H1 (cell line): Measurements from ENCODE around the gene COMT. TPM values are rescaled to one million over a fixed set of nuclear protein-coding genes. Genes with fewer than 3 reads are reported as not detected.

Experiments used
- JUN ChIP-seq: IDR thresholded peaks from 2 replicates; pipeline ENCODE4 v1.6.1; 2011; ENCODE audit warnings: low read depth, mild to moderate bottlenecking, improper control_type of control experiment, low read length
- POLR2A ChIP-seq, 2 experiments: IDR thresholded peaks; 1 replicate in 1 of 2; 2 replicates in 1 of 2; pipeline ENCODE4 v1.6.1; 2011; ENCODE audit warnings: low read depth in 2 of 2, low read length in 2 of 2, mild to moderate bottlenecking in 2 of 2; ENCODE audit errors: control extremely low read depth in 1 of 2
- RAD21 ChIP-seq, 2 experiments: IDR thresholded peaks in 1 of 2; conservative IDR thresholded peaks in 1 of 2; 2 replicates each; pipeline ENCODE4 v1.6.1; 2011; ENCODE audit warnings: low read depth in 2 of 2, low read length in 2 of 2, improper control_type of control experiment in 1 of 2, inconsistent platforms in 1 of 2, mild to moderate bottlenecking in 1 of 2, moderate library complexity in 1 of 2
- SUZ12 ChIP-seq: fragments of 200-600 bp; sonication (generic); IDR thresholded peaks from 2 replicates; pipeline ENCODE4 v1.6.1; 2012; ENCODE audit warnings: mild to moderate bottlenecking, inconsistent platforms, low read length, moderate library complexity, mixed read lengths
- ZNF274 ChIP-seq: IDR thresholded peaks from 2 replicates; pipeline ENCODE4 v1.7.0; 2012; ENCODE audit warnings: low read length, borderline replicate concordance; ENCODE audit errors: extremely low read depth
- polyA plus RNA-seq, 7 experiments: library from polyadenylated mRNA; depleted of rRNA in 3 of 7; stranded (reverse) in 5 of 7; unstranded in 2 of 7; fragments of >200 nt in 5 of 7; fragments of 200-250 nt in 2 of 7; gene quantifications; 1 replicate in 5 of 7; 2 replicates in 1 of 7; 4 replicates in 1 of 7; pipeline versions ENCODE4 v1.2.1 to v1.2.3, GENCODE V29; 2011 to 2013; ENCODE audit warnings: missing spikeins in 2 of 7, mixed read lengths in 2 of 7
- total RNA-seq: library from RNA; stranded (reverse); fragmentation: NEBNext Ultra II Directional; extraction: Animal tissue kit (Norgen Biotek cat#: 25700); gene quantifications from 2 replicates; pipeline ENCODE4 v1.2.1, GENCODE V29; 2021
- TF ChIP-seq, protein P1 (sequence below): fragments of 300-600 bp; sonication (generic); IDR thresholded peaks from 2 replicates; pipeline ENCODE4 v1.7.1; 2012; ENCODE audit warnings: low read length, moderate library complexity, mild to moderate bottlenecking, inconsistent platforms; ENCODE audit not compliant: insufficient replicate concordance
- TF ChIP-seq, protein P2 (sequence below): IDR thresholded peaks from 2 replicates; pipeline ENCODE4 v1.6.1; 2012; ENCODE audit warnings: low read length, inconsistent platforms

The COMT gene
- total and polyA plus RNA-seq, 2 of the 8 experiments (the other 6 are each of a cell fraction or from before 2014, with no cell fraction given) = 15.2 to 33.7 TPM

DNA sequence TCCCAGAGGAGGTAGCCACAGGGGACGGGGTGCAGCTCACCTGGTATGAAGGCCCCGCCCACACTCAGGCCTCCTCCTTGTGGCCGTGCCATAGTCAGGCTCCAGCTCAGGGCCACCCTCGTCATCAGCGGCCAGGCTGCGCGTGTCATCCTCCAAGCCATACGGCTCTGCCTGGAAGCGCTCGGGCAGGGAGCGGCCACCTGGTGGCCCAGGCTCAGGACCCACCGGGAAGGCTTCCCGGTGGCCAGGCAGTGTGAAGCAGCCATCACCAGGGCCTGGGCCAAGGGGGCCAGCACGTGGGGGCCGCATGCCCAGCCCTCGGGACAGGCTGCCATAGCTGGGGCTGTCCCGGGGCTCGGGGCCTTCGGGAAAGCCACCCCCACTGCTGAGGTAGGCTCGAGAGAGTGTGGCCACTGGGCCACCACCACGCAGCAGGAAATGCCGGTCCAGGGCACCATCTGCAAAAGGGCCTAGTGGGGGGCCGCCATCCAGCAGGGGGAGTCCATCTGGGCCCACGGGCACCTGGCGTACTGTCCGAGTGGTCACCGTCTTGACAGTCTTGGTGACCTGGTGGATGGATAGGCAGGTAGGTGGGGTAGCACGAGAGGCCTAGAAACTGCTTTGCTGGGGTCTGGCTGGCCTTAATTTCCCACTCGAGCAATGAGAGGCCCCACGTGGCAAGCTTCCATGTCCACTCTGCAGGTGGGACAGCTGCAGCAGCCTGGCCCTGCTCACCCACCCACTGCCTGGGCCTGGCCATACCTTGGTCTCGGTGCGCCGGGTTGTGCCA, 39.8 kb downstream of the COMT start (continued):
- TF ChIP-seq JUN = no peak
- TF ChIP-seq, protein P1, sequence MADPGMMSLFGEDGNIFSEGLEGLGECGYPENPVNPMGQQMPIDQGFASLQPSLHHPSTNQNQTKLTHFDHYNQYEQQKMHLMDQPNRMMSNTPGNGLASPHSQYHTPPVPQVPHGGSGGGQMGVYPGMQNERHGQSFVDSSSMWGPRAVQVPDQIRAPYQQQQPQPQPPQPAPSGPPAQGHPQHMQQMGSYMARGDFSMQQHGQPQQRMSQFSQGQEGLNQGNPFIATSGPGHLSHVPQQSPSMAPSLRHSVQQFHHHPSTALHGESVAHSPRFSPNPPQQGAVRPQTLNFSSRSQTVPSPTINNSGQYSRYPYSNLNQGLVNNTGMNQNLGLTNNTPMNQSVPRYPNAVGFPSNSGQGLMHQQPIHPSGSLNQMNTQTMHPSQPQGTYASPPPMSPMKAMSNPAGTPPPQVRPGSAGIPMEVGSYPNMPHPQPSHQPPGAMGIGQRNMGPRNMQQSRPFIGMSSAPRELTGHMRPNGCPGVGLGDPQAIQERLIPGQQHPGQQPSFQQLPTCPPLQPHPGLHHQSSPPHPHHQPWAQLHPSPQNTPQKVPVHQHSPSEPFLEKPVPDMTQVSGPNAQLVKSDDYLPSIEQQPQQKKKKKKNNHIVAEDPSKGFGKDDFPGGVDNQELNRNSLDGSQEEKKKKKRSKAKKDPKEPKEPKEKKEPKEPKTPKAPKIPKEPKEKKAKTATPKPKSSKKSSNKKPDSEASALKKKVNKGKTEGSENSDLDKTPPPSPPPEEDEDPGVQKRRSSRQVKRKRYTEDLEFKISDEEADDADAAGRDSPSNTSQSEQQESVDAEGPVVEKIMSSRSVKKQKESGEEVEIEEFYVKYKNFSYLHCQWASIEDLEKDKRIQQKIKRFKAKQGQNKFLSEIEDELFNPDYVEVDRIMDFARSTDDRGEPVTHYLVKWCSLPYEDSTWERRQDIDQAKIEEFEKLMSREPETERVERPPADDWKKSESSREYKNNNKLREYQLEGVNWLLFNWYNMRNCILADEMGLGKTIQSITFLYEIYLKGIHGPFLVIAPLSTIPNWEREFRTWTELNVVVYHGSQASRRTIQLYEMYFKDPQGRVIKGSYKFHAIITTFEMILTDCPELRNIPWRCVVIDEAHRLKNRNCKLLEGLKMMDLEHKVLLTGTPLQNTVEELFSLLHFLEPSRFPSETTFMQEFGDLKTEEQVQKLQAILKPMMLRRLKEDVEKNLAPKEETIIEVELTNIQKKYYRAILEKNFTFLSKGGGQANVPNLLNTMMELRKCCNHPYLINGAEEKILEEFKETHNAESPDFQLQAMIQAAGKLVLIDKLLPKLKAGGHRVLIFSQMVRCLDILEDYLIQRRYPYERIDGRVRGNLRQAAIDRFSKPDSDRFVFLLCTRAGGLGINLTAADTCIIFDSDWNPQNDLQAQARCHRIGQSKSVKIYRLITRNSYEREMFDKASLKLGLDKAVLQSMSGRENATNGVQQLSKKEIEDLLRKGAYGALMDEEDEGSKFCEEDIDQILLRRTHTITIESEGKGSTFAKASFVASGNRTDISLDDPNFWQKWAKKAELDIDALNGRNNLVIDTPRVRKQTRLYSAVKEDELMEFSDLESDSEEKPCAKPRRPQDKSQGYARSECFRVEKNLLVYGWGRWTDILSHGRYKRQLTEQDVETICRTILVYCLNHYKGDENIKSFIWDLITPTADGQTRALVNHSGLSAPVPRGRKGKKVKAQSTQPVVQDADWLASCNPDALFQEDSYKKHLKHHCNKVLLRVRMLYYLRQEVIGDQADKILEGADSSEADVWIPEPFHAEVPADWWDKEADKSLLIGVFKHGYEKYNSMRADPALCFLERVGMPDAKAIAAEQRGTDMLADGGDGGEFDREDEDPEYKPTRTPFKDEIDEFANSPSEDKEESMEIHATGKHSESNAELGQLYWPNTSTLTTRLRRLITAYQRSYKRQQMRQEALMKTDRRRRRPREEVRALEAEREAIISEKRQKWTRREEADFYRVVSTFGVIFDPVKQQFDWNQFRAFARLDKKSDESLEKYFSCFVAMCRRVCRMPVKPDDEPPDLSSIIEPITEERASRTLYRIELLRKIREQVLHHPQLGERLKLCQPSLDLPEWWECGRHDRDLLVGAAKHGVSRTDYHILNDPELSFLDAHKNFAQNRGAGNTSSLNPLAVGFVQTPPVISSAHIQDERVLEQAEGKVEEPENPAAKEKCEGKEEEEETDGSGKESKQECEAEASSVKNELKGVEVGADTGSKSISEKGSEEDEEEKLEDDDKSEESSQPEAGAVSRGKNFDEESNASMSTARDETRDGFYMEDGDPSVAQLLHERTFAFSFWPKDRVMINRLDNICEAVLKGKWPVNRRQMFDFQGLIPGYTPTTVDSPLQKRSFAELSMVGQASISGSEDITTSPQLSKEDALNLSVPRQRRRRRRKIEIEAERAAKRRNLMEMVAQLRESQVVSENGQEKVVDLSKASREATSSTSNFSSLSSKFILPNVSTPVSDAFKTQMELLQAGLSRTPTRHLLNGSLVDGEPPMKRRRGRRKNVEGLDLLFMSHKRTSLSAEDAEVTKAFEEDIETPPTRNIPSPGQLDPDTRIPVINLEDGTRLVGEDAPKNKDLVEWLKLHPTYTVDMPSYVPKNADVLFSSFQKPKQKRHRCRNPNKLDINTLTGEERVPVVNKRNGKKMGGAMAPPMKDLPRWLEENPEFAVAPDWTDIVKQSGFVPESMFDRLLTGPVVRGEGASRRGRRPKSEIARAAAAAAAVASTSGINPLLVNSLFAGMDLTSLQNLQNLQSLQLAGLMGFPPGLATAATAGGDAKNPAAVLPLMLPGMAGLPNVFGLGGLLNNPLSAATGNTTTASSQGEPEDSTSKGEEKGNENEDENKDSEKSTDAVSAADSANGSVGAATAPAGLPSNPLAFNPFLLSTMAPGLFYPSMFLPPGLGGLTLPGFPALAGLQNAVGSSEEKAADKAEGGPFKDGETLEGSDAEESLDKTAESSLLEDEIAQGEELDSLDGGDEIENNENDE = no peak
- TF ChIP-seq RAD21 (IDR thresholded peaks at IDR 0.05 in 1 of 2, conservative IDR thresholded peaks at IDR 0.05 in 1 of 2; ENCODE audit: low read depth in 2 of 2, low read length in 2 of 2) = no peak
- no peak for TF ChIP-seq POLR2A (IDR thresholded peaks at IDR 0.05; ENCODE audit: control extremely low read depth in 1 of 2, low read depth in 2 of 2, low read length in 2 of 2)
- TF ChIP-seq SUZ12 = no peak
- no peak for TF ChIP-seq ZNF274
- TF ChIP-seq, protein P2, sequence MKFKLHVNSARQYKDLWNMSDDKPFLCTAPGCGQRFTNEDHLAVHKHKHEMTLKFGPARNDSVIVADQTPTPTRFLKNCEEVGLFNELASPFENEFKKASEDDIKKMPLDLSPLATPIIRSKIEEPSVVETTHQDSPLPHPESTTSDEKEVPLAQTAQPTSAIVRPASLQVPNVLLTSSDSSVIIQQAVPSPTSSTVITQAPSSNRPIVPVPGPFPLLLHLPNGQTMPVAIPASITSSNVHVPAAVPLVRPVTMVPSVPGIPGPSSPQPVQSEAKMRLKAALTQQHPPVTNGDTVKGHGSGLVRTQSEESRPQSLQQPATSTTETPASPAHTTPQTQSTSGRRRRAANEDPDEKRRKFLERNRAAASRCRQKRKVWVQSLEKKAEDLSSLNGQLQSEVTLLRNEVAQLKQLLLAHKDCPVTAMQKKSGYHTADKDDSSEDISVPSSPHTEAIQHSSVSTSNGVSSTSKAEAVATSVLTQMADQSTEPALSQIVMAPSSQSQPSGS = no peak
